Measurements from ENCODE around the gene MIS18A.

- TF ChIP-seq, protein P1, sequence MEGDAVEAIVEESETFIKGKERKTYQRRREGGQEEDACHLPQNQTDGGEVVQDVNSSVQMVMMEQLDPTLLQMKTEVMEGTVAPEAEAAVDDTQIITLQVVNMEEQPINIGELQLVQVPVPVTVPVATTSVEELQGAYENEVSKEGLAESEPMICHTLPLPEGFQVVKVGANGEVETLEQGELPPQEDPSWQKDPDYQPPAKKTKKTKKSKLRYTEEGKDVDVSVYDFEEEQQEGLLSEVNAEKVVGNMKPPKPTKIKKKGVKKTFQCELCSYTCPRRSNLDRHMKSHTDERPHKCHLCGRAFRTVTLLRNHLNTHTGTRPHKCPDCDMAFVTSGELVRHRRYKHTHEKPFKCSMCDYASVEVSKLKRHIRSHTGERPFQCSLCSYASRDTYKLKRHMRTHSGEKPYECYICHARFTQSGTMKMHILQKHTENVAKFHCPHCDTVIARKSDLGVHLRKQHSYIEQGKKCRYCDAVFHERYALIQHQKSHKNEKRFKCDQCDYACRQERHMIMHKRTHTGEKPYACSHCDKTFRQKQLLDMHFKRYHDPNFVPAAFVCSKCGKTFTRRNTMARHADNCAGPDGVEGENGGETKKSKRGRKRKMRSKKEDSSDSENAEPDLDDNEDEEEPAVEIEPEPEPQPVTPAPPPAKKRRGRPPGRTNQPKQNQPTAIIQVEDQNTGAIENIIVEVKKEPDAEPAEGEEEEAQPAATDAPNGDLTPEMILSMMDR (IDR thresholded peaks at IDR 0.05; ENCODE audit: poor library complexity, severe bottlenecking): no peak
- TF ChIP-seq EZH2 (IDR thresholded peaks at IDR 0.05; ENCODE audit: borderline replicate concordance, insufficient read depth, low read length, poor library complexity, severe bottlenecking): no peak
- no peak for TF ChIP-seq SMC3 (conservative IDR thresholded peaks at IDR 0.05; ENCODE audit: poor library complexity)
- no peak for TF ChIP-seq POLR2AphosphoS5 (IDR thresholded peaks at IDR 0.05)
- TF ChIP-seq MXI1 (conservative IDR thresholded peaks at IDR 0.05; ENCODE audit: poor library complexity, severe bottlenecking): no peak
Observed at GRCh38 chr21:32307706-32308105, 28.9 kb upstream of the MIS18A start.

Data from neural cell (in vitro differentiated cells).